K562 (cell line): ENCODE data around the gene PFN3. TPM values are rescaled to one million over a fixed set of nuclear protein-coding genes. Genes with fewer than 3 reads are reported as not detected.
A peak's percentile ranks its signal among the peaks of the same experiment; 100 is the strongest.

ENCODE experiments used
- ARNT ChIP-seq, 2 experiments: fragments of 450-650 bp; IDR thresholded peaks; 2 replicates each; pipeline ENCODE4 v1.6.1; 2016; ENCODE audit warnings: mild to moderate bottlenecking in 1 of 2
- ATF1 ChIP-seq, 2 experiments: fragments of 450-650 bp in 1 of 2; IDR thresholded peaks; 2 replicates each; pipeline ENCODE4 v1.6.1; 2016; ENCODE audit warnings: missing compliant biosample characterization in 1 of 2, missing genetic modification characterization in 1 of 2
- FOXM1 ChIP-seq, 2 experiments: fragments of 450-650 bp in 1 of 2; sonication (generic) in 1 of 2; formaldehyde crosslinking in 1 of 2; IDR thresholded peaks; 2 replicates each; pipeline versions ENCODE4 v1.6.1 to v1.9.0; 2017 to 2022; ENCODE audit warnings: low read depth in 2 of 2, mild to moderate bottlenecking in 2 of 2, missing genetic modification reagents in 1 of 2, moderate library complexity in 1 of 2
- POLR3G ChIP-seq: IDR thresholded peaks from 2 replicates; pipeline ENCODE4 v1.6.1; 2011; ENCODE audit not compliant: insufficient read length, insufficient replicate concordance; ENCODE audit errors: extremely low read depth
- PTBP1 ChIP-seq: fragments of 200-400 bp; formaldehyde crosslinking; IDR thresholded peaks from 2 replicates; pipeline ENCODE4 v1.6.1; 2017; ENCODE audit warnings: low read depth, low read length
- STAG1 ChIP-seq: sonication (generic); formaldehyde crosslinking; IDR thresholded peaks from 2 replicates; pipeline ENCODE4 v1.5.0; 2020; ENCODE audit warnings: missing genetic modification reagents, borderline replicate concordance
- ZFP1 ChIP-seq: fragments of 450-650 bp; formaldehyde crosslinking; IDR thresholded peaks from 2 replicates; pipeline ENCODE4 v1.4.0; 2020; ENCODE audit warnings: mild to moderate bottlenecking, mixed read lengths
- ZNF124 ChIP-seq: sonication (generic); formaldehyde crosslinking; IDR thresholded peaks from 2 replicates; pipeline ENCODE4 v1.8.1; 2022; ENCODE audit warnings: missing genetic modification reagents
- ZNF589 ChIP-seq: fragments of 200-800 bp; sonication (Bioruptor generic); IDR thresholded peaks from 2 replicates; pipeline ENCODE4 v1.6.1; 2016; ENCODE audit warnings: low read depth, missing genetic modification characterization, missing compliant biosample characterization
- polyA plus RNA-seq, 8 experiments: library from polyadenylated mRNA; depleted of rRNA in 4 of 8; stranded (reverse) in 5 of 8; unstranded in 3 of 8; fragments of >200 nt; fragmentation: Nextera tagmentation in 2 of 8; fragmentation: Illumina TruSeq in 1 of 8; extraction: Ambion mirVana in 2 of 8; extraction: Trizol in 1 of 8; gene quantifications; 2 replicates each; pipeline versions ENCODE4 v1.2.1 to v1.2.3, GENCODE V29; 2011 to 2014; ENCODE audit warnings: inconsistent platforms in 1 of 8, missing spikeins in 1 of 8
- total RNA-seq, 7 experiments: library from RNA; depleted of rRNA in 6 of 7; stranded (reverse); fragments of >200 nt in 6 of 7; fragmentation: Illumina TruSeq in 2 of 7; extraction: Trizol in 2 of 7; gene quantifications; 2 replicates each; pipeline versions ENCODE4 v1.2.1 to v1.2.3, GENCODE V29; 2011 to 2021; ENCODE audit warnings: low replicate concordance in 1 of 7
- TF ChIP-seq, protein P1 (sequence below), 3 experiments: fragments of 200-800 bp in 1 of 3; fragments of 250-450 bp in 1 of 3; fragments of 450-650 bp in 1 of 3; sonication (Bioruptor Pico) in 1 of 3; sonication (Bioruptor generic) in 1 of 3; formaldehyde crosslinking in 1 of 3; IDR thresholded peaks; 2 replicates each; pipeline versions ENCODE4 v1.6.1 to v1.8.0; 2016 to 2022; ENCODE audit warnings: mild to moderate bottlenecking in 2 of 3, missing genetic modification characterization in 2 of 3, missing compliant biosample characterization in 1 of 3, moderate library complexity in 1 of 3
- TF ChIP-seq, protein P2 (sequence below): fragments of 450-650 bp; formaldehyde crosslinking; IDR thresholded peaks from 2 replicates; pipeline ENCODE4 v1.4.0; 2022; ENCODE audit warnings: missing genetic modification characterization
- TF ChIP-seq, protein P3 (sequence below): sonication (generic); formaldehyde crosslinking; IDR thresholded peaks from 2 replicates; pipeline ENCODE4 v1.8.0; 2022; ENCODE audit warnings: missing genetic modification reagents, mild to moderate bottlenecking, moderate library complexity, borderline replicate concordance
- TF ChIP-seq, protein P4 (sequence below): IDR thresholded peaks from 2 replicates; pipeline ENCODE4 v1.6.1; 2016; ENCODE audit warnings: missing genetic modification characterization, missing compliant biosample characterization
- TF ChIP-seq, protein P5 (sequence below): fragments of 450-650 bp; IDR thresholded peaks from 2 replicates; pipeline ENCODE4 v1.6.1; 2016; ENCODE audit warnings: mild to moderate bottlenecking

Gene PFN3
- total and polyA plus RNA-seq, 9 of the 15 experiments (the other 6 are each of a cell fraction or from before 2014, with no cell fraction given) = not detected

DNA sequence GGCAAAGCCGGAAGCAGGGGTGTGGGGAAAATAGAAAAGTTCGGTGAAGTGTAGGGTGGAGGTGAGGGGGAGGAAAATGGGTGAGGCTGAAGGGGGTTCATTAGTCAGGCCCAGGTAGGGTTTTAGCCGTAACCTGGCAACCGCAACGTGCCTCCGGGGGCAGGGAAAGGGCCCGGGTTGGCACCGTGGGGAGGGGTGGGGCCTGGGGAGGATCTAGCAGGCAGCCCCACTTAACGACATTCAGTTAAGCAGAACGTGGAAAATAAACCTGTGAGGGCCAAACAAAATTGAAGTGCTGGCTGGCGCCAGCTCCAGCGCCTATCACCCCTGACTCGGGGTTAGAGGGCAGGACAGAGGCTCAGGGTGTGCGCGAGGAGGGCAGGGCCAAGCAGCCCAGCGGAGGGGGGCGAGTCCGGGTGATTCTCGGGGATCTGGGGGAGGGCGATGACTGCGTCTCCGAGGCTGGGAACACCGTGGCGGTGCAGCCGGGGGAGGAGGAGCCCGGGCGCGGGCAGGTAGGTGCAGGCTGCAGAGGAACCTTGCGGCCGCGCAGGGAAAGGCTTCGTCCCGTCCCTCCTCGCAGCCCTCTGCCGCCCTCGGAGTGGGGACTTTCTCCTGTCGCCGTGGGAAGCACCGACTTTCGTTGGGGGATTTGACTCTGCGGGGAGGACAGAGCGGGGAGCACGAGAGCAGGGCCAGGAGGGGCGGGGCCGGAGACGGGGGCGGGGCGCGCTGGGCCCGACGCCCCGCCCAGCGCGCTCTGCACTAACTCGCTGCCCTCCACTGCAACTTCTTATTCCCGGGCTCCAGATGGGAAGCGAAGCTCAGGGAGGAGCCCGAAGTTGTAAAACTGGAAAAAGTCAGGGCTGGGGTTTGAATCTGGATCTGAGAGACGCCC is 37.6 kb downstream of the PFN3 start (continued):
- TF ChIP-seq ATF1 (CRISPR knock-in tag; IDR thresholded peaks at IDR 0.05) = no peak
- peak; percentile 54; the same call in 1 of the 2 replicates for TF ChIP-seq ATF1 (tag; IDR thresholded peaks at IDR 0.05)
- no peak for TF ChIP-seq ARNT (IDR thresholded peaks at IDR 0.05)
- no peak for TF ChIP-seq STAG1 (CRISPR knock-in tag)
- TF ChIP-seq ZNF124 (CRISPR knock-in tag) = no peak
- TF ChIP-seq FOXM1 (IDR thresholded peaks at IDR 0.05; ENCODE audit: low read depth) = no peak
- 0 out of 2 replicates have a peak, but pooled peaks have one; percentile 38 for TF ChIP-seq FOXM1 (CRISPR knock-in tag; IDR thresholded peaks at IDR 0.05; ENCODE audit: low read depth)
- TF ChIP-seq ZNF589 (CRISPR knock-in tag) = no peak
- TF ChIP-seq, protein P1, sequence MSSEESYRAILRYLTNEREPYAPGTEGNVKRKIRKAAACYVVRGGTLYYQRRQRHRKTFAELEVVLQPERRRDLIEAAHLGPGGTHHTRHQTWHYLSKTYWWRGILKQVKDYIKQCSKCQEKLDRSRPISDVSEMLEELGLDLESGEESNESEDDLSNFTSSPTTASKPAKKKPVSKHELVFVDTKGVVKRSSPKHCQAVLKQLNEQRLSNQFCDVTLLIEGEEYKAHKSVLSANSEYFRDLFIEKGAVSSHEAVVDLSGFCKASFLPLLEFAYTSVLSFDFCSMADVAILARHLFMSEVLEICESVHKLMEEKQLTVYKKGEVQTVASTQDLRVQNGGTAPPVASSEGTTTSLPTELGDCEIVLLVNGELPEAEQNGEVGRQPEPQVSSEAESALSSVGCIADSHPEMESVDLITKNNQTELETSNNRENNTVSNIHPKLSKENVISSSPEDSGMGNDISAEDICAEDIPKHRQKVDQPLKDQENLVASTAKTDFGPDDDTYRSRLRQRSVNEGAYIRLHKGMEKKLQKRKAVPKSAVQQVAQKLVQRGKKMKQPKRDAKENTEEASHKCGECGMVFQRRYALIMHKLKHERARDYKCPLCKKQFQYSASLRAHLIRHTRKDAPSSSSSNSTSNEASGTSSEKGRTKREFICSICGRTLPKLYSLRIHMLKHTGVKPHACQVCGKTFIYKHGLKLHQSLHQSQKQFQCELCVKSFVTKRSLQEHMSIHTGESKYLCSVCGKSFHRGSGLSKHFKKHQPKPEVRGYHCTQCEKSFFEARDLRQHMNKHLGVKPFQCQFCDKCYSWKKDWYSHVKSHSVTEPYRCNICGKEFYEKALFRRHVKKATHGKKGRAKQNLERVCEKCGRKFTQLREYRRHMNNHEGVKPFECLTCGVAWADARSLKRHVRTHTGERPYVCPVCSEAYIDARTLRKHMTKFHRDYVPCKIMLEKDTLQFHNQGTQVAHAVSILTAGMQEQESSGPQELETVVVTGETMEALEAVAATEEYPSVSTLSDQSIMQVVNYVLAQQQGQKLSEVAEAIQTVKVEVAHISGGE (CRISPR knock-in tag; IDR thresholded peaks at IDR 0.05) = peak in 2 of 3 experiments; percentile 60 to 93; a peak in 3 of 6 replicates
- TF ChIP-seq, protein P2, sequence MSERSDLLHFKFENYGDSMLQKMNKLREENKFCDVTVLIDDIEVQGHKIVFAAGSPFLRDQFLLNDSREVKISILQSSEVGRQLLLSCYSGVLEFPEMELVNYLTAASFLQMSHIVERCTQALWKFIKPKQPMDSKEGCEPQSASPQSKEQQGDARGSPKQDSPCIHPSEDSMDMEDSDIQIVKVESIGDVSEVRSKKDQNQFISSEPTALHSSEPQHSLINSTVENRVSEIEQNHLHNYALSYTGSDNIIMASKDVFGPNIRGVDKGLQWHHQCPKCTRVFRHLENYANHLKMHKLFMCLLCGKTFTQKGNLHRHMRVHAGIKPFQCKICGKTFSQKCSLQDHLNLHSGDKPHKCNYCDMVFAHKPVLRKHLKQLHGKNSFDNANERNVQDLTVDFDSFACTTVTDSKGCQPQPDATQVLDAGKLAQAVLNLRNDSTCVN (CRISPR knock-in tag) = no peak
- TF ChIP-seq, protein P3, sequence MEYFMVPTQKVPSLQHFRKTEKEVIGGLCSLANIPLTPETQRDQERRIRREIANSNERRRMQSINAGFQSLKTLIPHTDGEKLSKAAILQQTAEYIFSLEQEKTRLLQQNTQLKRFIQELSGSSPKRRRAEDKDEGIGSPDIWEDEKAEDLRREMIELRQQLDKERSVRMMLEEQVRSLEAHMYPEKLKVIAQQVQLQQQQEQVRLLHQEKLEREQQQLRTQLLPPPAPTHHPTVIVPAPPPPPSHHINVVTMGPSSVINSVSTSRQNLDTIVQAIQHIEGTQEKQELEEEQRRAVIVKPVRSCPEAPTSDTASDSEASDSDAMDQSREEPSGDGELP (CRISPR knock-in tag) = peak; percentile 63; the same call in 1 of the 2 replicates
- TF ChIP-seq, protein P4, sequence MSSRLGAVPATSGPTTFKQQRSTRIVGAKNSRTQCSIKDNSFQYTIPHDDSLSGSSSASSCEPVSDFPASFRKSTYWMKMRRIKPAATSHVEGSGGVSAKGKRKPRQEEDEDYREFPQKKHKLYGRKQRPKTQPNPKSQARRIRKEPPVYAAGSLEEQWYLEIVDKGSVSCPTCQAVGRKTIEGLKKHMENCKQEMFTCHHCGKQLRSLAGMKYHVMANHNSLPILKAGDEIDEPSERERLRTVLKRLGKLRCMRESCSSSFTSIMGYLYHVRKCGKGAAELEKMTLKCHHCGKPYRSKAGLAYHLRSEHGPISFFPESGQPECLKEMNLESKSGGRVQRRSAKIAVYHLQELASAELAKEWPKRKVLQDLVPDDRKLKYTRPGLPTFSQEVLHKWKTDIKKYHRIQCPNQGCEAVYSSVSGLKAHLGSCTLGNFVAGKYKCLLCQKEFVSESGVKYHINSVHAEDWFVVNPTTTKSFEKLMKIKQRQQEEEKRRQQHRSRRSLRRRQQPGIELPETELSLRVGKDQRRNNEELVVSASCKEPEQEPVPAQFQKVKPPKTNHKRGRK (tag) = no peak
- TF ChIP-seq ZFP1 (CRISPR knock-in tag) = no peak
- TF ChIP-seq POLR3G = no peak
- no peak for TF ChIP-seq PTBP1
- TF ChIP-seq, protein P5, sequence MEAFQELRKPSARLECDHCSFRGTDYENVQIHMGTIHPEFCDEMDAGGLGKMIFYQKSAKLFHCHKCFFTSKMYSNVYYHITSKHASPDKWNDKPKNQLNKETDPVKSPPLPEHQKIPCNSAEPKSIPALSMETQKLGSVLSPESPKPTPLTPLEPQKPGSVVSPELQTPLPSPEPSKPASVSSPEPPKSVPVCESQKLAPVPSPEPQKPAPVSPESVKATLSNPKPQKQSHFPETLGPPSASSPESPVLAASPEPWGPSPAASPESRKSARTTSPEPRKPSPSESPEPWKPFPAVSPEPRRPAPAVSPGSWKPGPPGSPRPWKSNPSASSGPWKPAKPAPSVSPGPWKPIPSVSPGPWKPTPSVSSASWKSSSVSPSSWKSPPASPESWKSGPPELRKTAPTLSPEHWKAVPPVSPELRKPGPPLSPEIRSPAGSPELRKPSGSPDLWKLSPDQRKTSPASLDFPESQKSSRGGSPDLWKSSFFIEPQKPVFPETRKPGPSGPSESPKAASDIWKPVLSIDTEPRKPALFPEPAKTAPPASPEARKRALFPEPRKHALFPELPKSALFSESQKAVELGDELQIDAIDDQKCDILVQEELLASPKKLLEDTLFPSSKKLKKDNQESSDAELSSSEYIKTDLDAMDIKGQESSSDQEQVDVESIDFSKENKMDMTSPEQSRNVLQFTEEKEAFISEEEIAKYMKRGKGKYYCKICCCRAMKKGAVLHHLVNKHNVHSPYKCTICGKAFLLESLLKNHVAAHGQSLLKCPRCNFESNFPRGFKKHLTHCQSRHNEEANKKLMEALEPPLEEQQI = no peak
